ENCODE measurements around the gene NR3C1. TPM values are rescaled to one million over a fixed set of nuclear protein-coding genes. Genes with fewer than 3 reads are reported as not detected.

Gene NR3C1
- total RNA-seq, 1 donor from 2014 or later: 2.3 TPM

- Mint-ChIP-seq H3K4me1 (ENCODE audit: low read depth, unreplicated experiment) (no peaks in the 10 kb centered on the region), H3K9me3 (ENCODE audit: unreplicated experiment) (no peaks in the 10 kb centered on the region), H3K36me3 (ENCODE audit: unreplicated experiment) (no peaks in the 10 kb centered on the region), H3K27ac (ENCODE audit: unreplicated experiment) (no peak overlapping the region), H3K4me3 (ENCODE audit: unreplicated experiment) (no peak overlapping the region), H3K27me3 (ENCODE audit: unreplicated experiment) (no peaks in the 10 kb centered on the region)
- no peak for TF ChIP-seq CTCF (IDR thresholded peaks at IDR 0.05; ENCODE audit: partially characterized antibody, unreplicated experiment)
- no peak for DNase-seq
These were observed 127.7 kb downstream of the NR3C1 start for GRCh38 chr5:143275512-143276363.

- no peak overlapping the region for H3K27ac Mint-ChIP-seq (ENCODE audit: unreplicated experiment)
- no peaks in the 10 kb centered on the region for H3K4me1 Mint-ChIP-seq (ENCODE audit: low read depth, unreplicated experiment)
- no peaks in the 10 kb centered on the region for H3K27me3 Mint-ChIP-seq (ENCODE audit: unreplicated experiment)
- no peak for TF ChIP-seq CTCF (IDR thresholded peaks at IDR 0.05; ENCODE audit: partially characterized antibody, unreplicated experiment)
- no peaks in the 10 kb centered on the region for H3K36me3 Mint-ChIP-seq (ENCODE audit: unreplicated experiment)
- H3K4me3 Mint-ChIP-seq (ENCODE audit: unreplicated experiment): no peak overlapping the region
- DNase-seq: no peak
- H3K9me3 Mint-ChIP-seq (ENCODE audit: unreplicated experiment): no peaks in the 10 kb centered on the region
These were observed 128.5 kb downstream of the NR3C1 start for GRCh38 chr5:143274952-143275351.

- H3K27me3 Mint-ChIP-seq (ENCODE audit: unreplicated experiment): no peaks in the 10 kb centered on the region
- H3K36me3 Mint-ChIP-seq (ENCODE audit: unreplicated experiment): peaks cover 12% of the 10 kb centered on the region
- no peak for TF ChIP-seq CTCF (IDR thresholded peaks at IDR 0.05; ENCODE audit: partially characterized antibody, unreplicated experiment)
- no peak overlapping the region for H3K4me3 Mint-ChIP-seq (ENCODE audit: unreplicated experiment)
- H3K4me1 Mint-ChIP-seq (ENCODE audit: low read depth, unreplicated experiment): no peaks in the 10 kb centered on the region
- DNase-seq: no peak
- H3K9me3 Mint-ChIP-seq (ENCODE audit: unreplicated experiment): peaks cover 10% of the 10 kb centered on the region
- no peak overlapping the region for H3K27ac Mint-ChIP-seq (ENCODE audit: unreplicated experiment)
These were observed 132.1 kb downstream of the NR3C1 start for GRCh38 chr5:143271431-143271830.

- Mint-ChIP-seq H3K4me1 (ENCODE audit: low read depth, unreplicated experiment) (no peaks in the 10 kb centered on the region), H3K36me3 (ENCODE audit: unreplicated experiment) (peaks cover 12% of the 10 kb centered on the region), H3K27me3 (ENCODE audit: unreplicated experiment) (no peaks in the 10 kb centered on the region), H3K4me3 (ENCODE audit: unreplicated experiment) (no peak overlapping the region), H3K27ac (ENCODE audit: unreplicated experiment) (no peak overlapping the region), H3K9me3 (ENCODE audit: unreplicated experiment) (peaks cover 15% of the 10 kb centered on the region)
- no peak for TF ChIP-seq CTCF (IDR thresholded peaks at IDR 0.05; ENCODE audit: partially characterized antibody, unreplicated experiment)
- DNase-seq: no peak
These were observed 135.1 kb downstream of the NR3C1 start for GRCh38 chr5:143268388-143268787.

GRCh38 chr5:143267186-143267585 lies 136.3 kb downstream of the NR3C1 start:
- no peaks in the 10 kb centered on the region for H3K27me3 Mint-ChIP-seq (ENCODE audit: unreplicated experiment)
- no peak overlapping the region for H3K27ac Mint-ChIP-seq (ENCODE audit: unreplicated experiment)
- TF ChIP-seq CTCF (IDR thresholded peaks at IDR 0.05; ENCODE audit: partially characterized antibody, unreplicated experiment): no peak
- H3K4me1 Mint-ChIP-seq (ENCODE audit: low read depth, unreplicated experiment): no peaks in the 10 kb centered on the region
- DNase-seq: no peak
- peaks cover 15% of the 10 kb centered on the region for H3K9me3 Mint-ChIP-seq (ENCODE audit: unreplicated experiment)
- H3K36me3 Mint-ChIP-seq (ENCODE audit: unreplicated experiment): peaks cover 12% of the 10 kb centered on the region
- no peak overlapping the region for H3K4me3 Mint-ChIP-seq (ENCODE audit: unreplicated experiment)

Data from glutamatergic neuron (in vitro differentiated cells).